Measurements from ENCODE around the gene IGF2BP3. TPM values are rescaled to one million over a fixed set of nuclear protein-coding genes. Genes with fewer than 3 reads are reported as not detected.

IGF2BP3 gene
- total and polyA plus RNA-seq, 4 donors: 0.08 to 1.6 (median 0.71) TPM; not detected in 1

GRCh38 chr7:23268746-23269145, 201.5 kb downstream of the IGF2BP3 start:
- H3K4me1 ChIP-seq (ENCODE audit: control insufficient read depth in 1 of 2, insufficient read depth in 2 of 2, low read length in 2 of 2): no peaks in the 10 kb centered on the region
- H3K27me3 ChIP-seq (ENCODE audit: control insufficient read depth in 1 of 2, insufficient read depth in 2 of 2, low read length in 1 of 2): no peaks in the 10 kb centered on the region
- ATAC-seq (ENCODE audit: low FRiP score): no peak
- no peak for DNase-seq
- 92 to 93% methylated on average over 4 of the region's 4 CpGs for WGBS, 2 donors
- no peak overlapping the region for H3K4me3 ChIP-seq (ENCODE audit: low read length in 2 of 2)
- H3K36me3 ChIP-seq (ENCODE audit: control insufficient read depth in 1 of 2, insufficient read depth in 2 of 2, low read length in 1 of 2): peaks cover 0 to 4% of the 10 kb centered on the region in 2 donors
- intact Hi-C loops (cut with DNase I): no loop called here
- no peaks in the 10 kb centered on the region for H3K9me3 ChIP-seq (ENCODE audit: control insufficient read depth, low read length)
- H3K27ac ChIP-seq (ENCODE audit: low read depth in 1 of 2, low read length in 2 of 2): no peak overlapping the region

GRCh38 chr7:23268167-23268566, 202.1 kb downstream of the IGF2BP3 start:
- WGBS, 2 donors: 95 to 98% methylated on average over 2 of the region's 2 CpGs
- DNase-seq: no peak
- intact Hi-C loops (cut with DNase I): no loop called here
- Histone ChIP-seq H3K27me3 (ENCODE audit: control insufficient read depth in 1 of 2, insufficient read depth in 2 of 2, low read length in 1 of 2) (no peaks in the 10 kb centered on the region), H3K27ac (ENCODE audit: low read depth in 1 of 2, low read length in 2 of 2) (no peak overlapping the region), H3K36me3 (ENCODE audit: control insufficient read depth in 1 of 2, insufficient read depth in 2 of 2, low read length in 1 of 2) (peaks cover 0 to 4% of the 10 kb centered on the region in 2 donors), H3K4me3 (ENCODE audit: low read length in 2 of 2) (no peak overlapping the region), H3K4me1 (ENCODE audit: control insufficient read depth in 1 of 2, insufficient read depth in 2 of 2, low read length in 2 of 2) (no peaks in the 10 kb centered on the region), H3K9me3 (ENCODE audit: control insufficient read depth, low read length) (no peaks in the 10 kb centered on the region)
- no peak for ATAC-seq (ENCODE audit: low FRiP score)

- DNase-seq (no peak), ATAC-seq (ENCODE audit: low FRiP score) (no peak)
- no peaks in the 10 kb centered on the region for H3K27me3 ChIP-seq (ENCODE audit: control insufficient read depth in 1 of 2, insufficient read depth in 2 of 2, low read length in 1 of 2)
- H3K36me3 ChIP-seq (ENCODE audit: control insufficient read depth in 1 of 2, insufficient read depth in 2 of 2, low read length in 1 of 2): peaks cover 0 to 4% of the 10 kb centered on the region in 2 donors
- H3K9me3 ChIP-seq (ENCODE audit: control insufficient read depth, low read length): no peaks in the 10 kb centered on the region
- WGBS, 2 donors: 92 to 93% methylated on average over 2 of the region's 2 CpGs
- H3K4me3 ChIP-seq (ENCODE audit: low read length in 2 of 2): no peak overlapping the region
- no peaks in the 10 kb centered on the region for H3K4me1 ChIP-seq (ENCODE audit: control insufficient read depth in 1 of 2, insufficient read depth in 2 of 2, low read length in 2 of 2)
- intact Hi-C loops (cut with DNase I): no loop called here
- no peak overlapping the region for H3K27ac ChIP-seq (ENCODE audit: low read depth in 1 of 2, low read length in 2 of 2)
Measured at GRCh38 chr7:23267357-23267756, 202.9 kb downstream of the IGF2BP3 start.

DNA sequence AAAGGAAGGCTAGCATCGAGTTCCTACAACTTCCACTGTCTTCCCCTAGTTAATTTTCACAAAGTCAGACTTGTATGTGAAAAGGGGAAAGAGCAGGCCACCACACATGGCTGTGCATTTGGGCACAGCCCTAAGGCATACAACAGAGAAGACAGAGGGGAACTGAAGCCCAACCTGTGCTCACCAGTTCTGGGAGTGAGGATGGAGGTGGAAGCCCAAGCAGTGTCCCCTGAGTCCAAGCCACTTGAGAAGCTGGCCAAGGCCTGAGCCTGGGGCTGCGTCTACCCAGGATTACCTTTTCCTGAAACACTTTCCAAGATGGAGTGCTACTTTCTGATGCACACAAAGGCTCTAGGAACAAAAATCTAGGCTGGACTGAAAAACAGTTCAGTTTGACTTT, 203.4 kb downstream of the IGF2BP3 start:
- Histone ChIP-seq H3K4me3 (ENCODE audit: low read length in 2 of 2) (no peak overlapping the region), H3K9me3 (ENCODE audit: control insufficient read depth, low read length) (no peaks in the 10 kb centered on the region), H3K27ac (ENCODE audit: low read depth in 1 of 2, low read length in 2 of 2) (no peak overlapping the region), H3K36me3 (ENCODE audit: control insufficient read depth in 1 of 2, insufficient read depth in 2 of 2, low read length in 1 of 2) (peaks cover 0 to 4% of the 10 kb centered on the region in 2 donors), H3K4me1 (ENCODE audit: control insufficient read depth in 1 of 2, insufficient read depth in 2 of 2, low read length in 2 of 2) (no peaks in the 10 kb centered on the region), H3K27me3 (ENCODE audit: control insufficient read depth in 1 of 2, insufficient read depth in 2 of 2, low read length in 1 of 2) (no peaks in the 10 kb centered on the region)
- ATAC-seq (ENCODE audit: low FRiP score): no peak
- DNase-seq: no peak
- intact Hi-C loops (cut with DNase I): no loop called here
- WGBS, 2 donors: 90% methylated on average over 2 of the region's 2 CpGs

DNA sequence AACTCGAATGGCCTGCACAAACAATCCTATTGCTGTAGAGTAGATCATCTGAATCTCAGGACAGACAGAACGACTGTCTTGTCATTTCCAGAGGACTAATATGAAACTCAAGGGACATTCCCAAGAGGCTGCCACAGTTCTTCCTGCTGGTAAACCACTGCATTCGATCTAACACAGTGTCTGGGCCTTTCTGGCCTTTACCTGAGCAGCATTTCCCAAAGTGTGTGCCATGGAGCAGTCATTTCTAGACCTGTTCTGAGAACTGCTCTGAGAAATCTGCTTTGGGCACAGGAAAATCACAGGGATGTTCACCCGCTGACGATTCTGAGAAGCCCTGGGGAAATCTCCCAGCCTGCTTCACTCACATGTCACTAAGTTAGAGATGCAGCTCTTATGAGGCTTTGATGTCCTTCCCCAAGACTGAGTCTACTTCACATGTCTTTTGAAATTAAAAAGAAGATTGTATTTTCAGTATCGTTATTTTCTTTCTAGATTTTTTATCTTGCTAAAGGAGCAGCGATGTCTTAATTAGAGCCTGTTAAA, 205.3 kb downstream of the IGF2BP3 start:
- no peaks in the 10 kb centered on the region for H3K9me3 ChIP-seq (ENCODE audit: control insufficient read depth, low read length)
- H3K36me3 ChIP-seq (ENCODE audit: control insufficient read depth in 1 of 2, insufficient read depth in 2 of 2, low read length in 1 of 2): peaks cover 2 to 4% of the 10 kb centered on the region in 2 donors
- intact Hi-C loops (cut with DNase I): loop anchor here (5.0 kb wide), 2 partner anchors 78 to 83 kb away; partner anchors contain the start of gene NUP42 (in 1 of the 2)
- 81 to 82% methylated on average over 7 of the region's 7 CpGs for WGBS, 2 donors
- H3K27ac ChIP-seq (ENCODE audit: low read depth in 1 of 2, low read length in 2 of 2): no peak overlapping the region
- no peaks in the 10 kb centered on the region for H3K27me3 ChIP-seq (ENCODE audit: control insufficient read depth in 1 of 2, insufficient read depth in 2 of 2, low read length in 1 of 2)
- no peak overlapping the region for H3K4me3 ChIP-seq (ENCODE audit: low read length in 2 of 2)
- DNase-seq (no peak), ATAC-seq (ENCODE audit: low FRiP score) (no peak)
- no peaks in the 10 kb centered on the region for H3K4me1 ChIP-seq (ENCODE audit: control insufficient read depth in 1 of 2, insufficient read depth in 2 of 2, low read length in 2 of 2)

GRCh38 chr7:23261843-23262452, 208.3 kb downstream of the IGF2BP3 start:
- intact Hi-C loops (cut with DNase I): loop anchor here (5.0 kb wide), 2 partner anchors 75 to 80 kb away; partner anchors contain the start of gene NUP42 (in 1 of the 2)
- H3K27ac ChIP-seq (ENCODE audit: low read depth in 1 of 2, low read length in 2 of 2): no peak overlapping the region
- H3K27me3 ChIP-seq (ENCODE audit: control insufficient read depth in 1 of 2, insufficient read depth in 2 of 2, low read length in 1 of 2): no peaks in the 10 kb centered on the region
- WGBS, 2 donors: 7 to 10% methylated on average over 7 of the region's 7 CpGs
- DNase-seq: peak; percentile 66 to 82
- H3K9me3 ChIP-seq (ENCODE audit: control insufficient read depth, low read length): no peaks in the 10 kb centered on the region
- no peaks in the 10 kb centered on the region for H3K4me1 ChIP-seq (ENCODE audit: control insufficient read depth in 1 of 2, insufficient read depth in 2 of 2, low read length in 2 of 2)
- peaks cover 3 to 4% of the 10 kb centered on the region in 2 donors for H3K36me3 ChIP-seq (ENCODE audit: control insufficient read depth in 1 of 2, insufficient read depth in 2 of 2, low read length in 1 of 2)
- ATAC-seq (ENCODE audit: low FRiP score): peak; percentile 73
- no peak overlapping the region for H3K4me3 ChIP-seq (ENCODE audit: low read length in 2 of 2)

- H3K4me1 ChIP-seq (ENCODE audit: control insufficient read depth in 1 of 2, insufficient read depth in 2 of 2, low read length in 2 of 2): no peaks in the 10 kb centered on the region
- peaks cover 0 to 6% of the 10 kb centered on the region in 2 donors for H3K36me3 ChIP-seq (ENCODE audit: control insufficient read depth in 1 of 2, insufficient read depth in 2 of 2, low read length in 1 of 2)
- no peaks in the 10 kb centered on the region for H3K27me3 ChIP-seq (ENCODE audit: control insufficient read depth in 1 of 2, insufficient read depth in 2 of 2, low read length in 1 of 2)
- H3K4me3 ChIP-seq (ENCODE audit: low read length in 2 of 2): no peak overlapping the region
- no peak for ATAC-seq (ENCODE audit: low FRiP score)
- WGBS, 2 donors: 87 to 91% methylated on average over 10 of the region's 10 CpGs
- no peak overlapping the region for H3K27ac ChIP-seq (ENCODE audit: low read depth in 1 of 2, low read length in 2 of 2)
- intact Hi-C loops (cut with DNase I): loop anchor here (5.0 kb wide), 2 partner anchors 73 to 78 kb away; partner anchors contain the start of gene NUP42 (in 1 of the 2)
- DNase-seq: no peak
- no peaks in the 10 kb centered on the region for H3K9me3 ChIP-seq (ENCODE audit: control insufficient read depth, low read length)
Measured at GRCh38 chr7:23260371-23260770, 209.9 kb downstream of the IGF2BP3 start.

Data from aorta (tissue), 5 donors.